ENCODE measurements around the gene TRIM8. TPM values are rescaled to one million over a fixed set of nuclear protein-coding genes. Genes with fewer than 3 reads are reported as not detected.
A peak's percentile ranks its signal among the peaks of the same experiment; 100 is the strongest.

Gene TRIM8
- total RNA-seq, 1 donor from 2014 or later: 31.4 TPM

GRCh38 chr10:102657984-102658724 is 13.9 kb downstream of the TRIM8 start:
- Histone ChIP-seq H3K36me3 (no peaks in the 10 kb centered on the region), H3K4me3 (no peak overlapping the region), H3K27ac (peak overlapping the region; percentile 67), H2AFZ (replicated peaks) (no peak overlapping the region), H3F3A (ENCODE audit: low read depth) (peaks cover 21% of the 10 kb centered on the region), H3K27me3 (no peaks in the 10 kb centered on the region), H3K9me3 (ENCODE audit: low read depth) (no peaks in the 10 kb centered on the region), H3K9ac (no peak overlapping the region), H4K20me1 (ENCODE audit: low read depth) (peaks cover 19% of the 10 kb centered on the region), H3K79me2 (ENCODE audit: low read depth) (peaks cover 12% of the 10 kb centered on the region), H3K4me2 (no peak overlapping the region), H3K4me1 (peaks cover 10% of the 10 kb centered on the region)
- Mint-ChIP-seq H3K36me3 (peaks cover 24% of the 10 kb centered on the region), H3K27ac (no peak overlapping the region), H3K27me3 (ENCODE audit: insufficient read depth, low read depth) (peaks cover 5% of the 10 kb centered on the region), H3K4me3 (no peak overlapping the region), H3K9me3 (no peaks in the 10 kb centered on the region), H3K4me1 (peaks cover 20% of the 10 kb centered on the region)
- TF ChIP-seq CTCF (IDR thresholded peaks at IDR 0.05) (no peak), EZH2 (IDR thresholded peaks at IDR 0.05) (no peak), EZH2phosphoT487 (IDR thresholded peaks at IDR 0.05) (no peak)
- no peak for DNase-seq (ENCODE audit: low spot score)

- peaks cover 5% of the 10 kb centered on the region for H3K27me3 Mint-ChIP-seq (ENCODE audit: insufficient read depth, low read depth)
- peaks cover 15% of the 10 kb centered on the region for H3K4me1 Mint-ChIP-seq
Observed at GRCh38 chr10:102658802-102659201, 14.5 kb downstream of the TRIM8 start.

GRCh38 chr10:102660888-102661657 is 16.8 kb downstream of the TRIM8 start:
- H3K27me3 ChIP-seq: no peaks in the 10 kb centered on the region
- no peaks in the 10 kb centered on the region for H3K79me2 ChIP-seq (ENCODE audit: low read depth)
- no peaks in the 10 kb centered on the region for H4K20me1 ChIP-seq (ENCODE audit: low read depth)
- no peak overlapping the region for H2AFZ ChIP-seq (replicated peaks)
- TF ChIP-seq EZH2phosphoT487 (IDR thresholded peaks at IDR 0.05) (no peak), EZH2 (IDR thresholded peaks at IDR 0.05) (no peak), CTCF (IDR thresholded peaks at IDR 0.05) (no peak)
- DNase-seq (ENCODE audit: low spot score): peak; percentile 50
- H3K36me3 ChIP-seq: no peaks in the 10 kb centered on the region
- peaks cover 9% of the 10 kb centered on the region for H3K27me3 Mint-ChIP-seq (ENCODE audit: insufficient read depth, low read depth)
- peaks cover 8% of the 10 kb centered on the region for H3K36me3 Mint-ChIP-seq
- H3K4me1 Mint-ChIP-seq: peaks cover 16% of the 10 kb centered on the region
- no peak overlapping the region for H3K4me3 ChIP-seq
- H3K9ac ChIP-seq: no peak overlapping the region
- H3K9me3 Mint-ChIP-seq: no peaks in the 10 kb centered on the region
- H3F3A ChIP-seq (ENCODE audit: low read depth): peaks cover 23% of the 10 kb centered on the region
- H3K27ac Mint-ChIP-seq: no peak overlapping the region
- peaks cover 10% of the 10 kb centered on the region for H3K4me1 ChIP-seq
- no peaks in the 10 kb centered on the region for H3K9me3 ChIP-seq (ENCODE audit: low read depth)
- peak overlapping the region; percentile 59 for H3K4me2 ChIP-seq
- no peak overlapping the region for H3K4me3 Mint-ChIP-seq
- H3K27ac ChIP-seq: no peak overlapping the region

More at GRCh38 chr10:102658802-102659201, 14.5 kb downstream of the TRIM8 start:
- Histone ChIP-seq H3K4me1 (peaks cover 10% of the 10 kb centered on the region), H3K4me3 (no peak overlapping the region), H3K79me2 (ENCODE audit: low read depth) (peaks cover 5% of the 10 kb centered on the region), H3K27me3 (no peaks in the 10 kb centered on the region), H3K36me3 (no peaks in the 10 kb centered on the region), H3K4me2 (no peak overlapping the region), H2AFZ (replicated peaks) (no peak overlapping the region), H4K20me1 (ENCODE audit: low read depth) (peaks cover 13% of the 10 kb centered on the region), H3F3A (ENCODE audit: low read depth) (peaks cover 21% of the 10 kb centered on the region), H3K9ac (no peak overlapping the region), H3K27ac (peak overlapping the region; percentile 67), H3K9me3 (ENCODE audit: low read depth) (no peaks in the 10 kb centered on the region)
- no peak for TF ChIP-seq EZH2phosphoT487 (IDR thresholded peaks at IDR 0.05)
- no peak for TF ChIP-seq EZH2 (IDR thresholded peaks at IDR 0.05)
- TF ChIP-seq CTCF (IDR thresholded peaks at IDR 0.05): no peak
- Mint-ChIP-seq H3K36me3 (peaks cover 18% of the 10 kb centered on the region), H3K27ac (peak overlapping the region; percentile 42), H3K4me3 (no peak overlapping the region), H3K9me3 (no peaks in the 10 kb centered on the region)
- no peak for DNase-seq (ENCODE audit: low spot score)

Data from neural progenitor cell (in vitro differentiated cells).